Measurements from ENCODE around the gene CCDC152. TPM values are rescaled to one million over a fixed set of nuclear protein-coding genes. Genes with fewer than 3 reads are reported as not detected.

CCDC152 gene
- total RNA-seq, 4 donors from 2014 or later = 0.36 to 1.7 (median 1.1) TPM; not detected in 1

DNA sequence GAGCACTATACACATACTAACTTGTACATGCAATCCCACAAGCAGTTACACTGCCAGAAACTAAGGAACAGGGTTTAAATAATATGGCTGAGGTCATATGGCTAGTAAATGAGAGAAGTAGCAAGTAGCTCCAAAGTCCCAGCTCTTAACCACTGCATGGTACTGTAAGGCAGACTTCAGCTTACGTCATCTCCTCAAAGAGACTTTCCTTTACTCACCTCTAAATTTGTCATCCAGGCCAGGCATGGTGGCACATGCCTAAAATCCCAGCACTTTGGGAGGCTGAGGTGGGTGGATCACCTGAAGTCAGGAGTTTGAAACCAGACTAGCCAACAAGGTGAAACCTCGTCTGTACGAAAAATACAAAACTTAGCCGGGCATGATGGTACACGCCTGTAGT, 75.4 kb downstream of the CCDC152 start:
- Histone ChIP-seq H3K4me3 (no peak overlapping the region), H3K27ac (no peak overlapping the region), H3K4me1 (no peaks in the 10 kb centered on the region), H3K9me3 (no peaks in the 10 kb centered on the region), H3K36me3 (no peaks in the 10 kb centered on the region), H3K27me3 (no peaks in the 10 kb centered on the region)
- WGBS = 82% methylated on average over 5 of the region's 5 CpGs
- no peak for TF ChIP-seq EP300 (IDR thresholded peaks at IDR 0.05)
- TF ChIP-seq, protein P1, sequence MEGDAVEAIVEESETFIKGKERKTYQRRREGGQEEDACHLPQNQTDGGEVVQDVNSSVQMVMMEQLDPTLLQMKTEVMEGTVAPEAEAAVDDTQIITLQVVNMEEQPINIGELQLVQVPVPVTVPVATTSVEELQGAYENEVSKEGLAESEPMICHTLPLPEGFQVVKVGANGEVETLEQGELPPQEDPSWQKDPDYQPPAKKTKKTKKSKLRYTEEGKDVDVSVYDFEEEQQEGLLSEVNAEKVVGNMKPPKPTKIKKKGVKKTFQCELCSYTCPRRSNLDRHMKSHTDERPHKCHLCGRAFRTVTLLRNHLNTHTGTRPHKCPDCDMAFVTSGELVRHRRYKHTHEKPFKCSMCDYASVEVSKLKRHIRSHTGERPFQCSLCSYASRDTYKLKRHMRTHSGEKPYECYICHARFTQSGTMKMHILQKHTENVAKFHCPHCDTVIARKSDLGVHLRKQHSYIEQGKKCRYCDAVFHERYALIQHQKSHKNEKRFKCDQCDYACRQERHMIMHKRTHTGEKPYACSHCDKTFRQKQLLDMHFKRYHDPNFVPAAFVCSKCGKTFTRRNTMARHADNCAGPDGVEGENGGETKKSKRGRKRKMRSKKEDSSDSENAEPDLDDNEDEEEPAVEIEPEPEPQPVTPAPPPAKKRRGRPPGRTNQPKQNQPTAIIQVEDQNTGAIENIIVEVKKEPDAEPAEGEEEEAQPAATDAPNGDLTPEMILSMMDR (IDR thresholded peaks at IDR 0.05) = no peak
- no peak for TF ChIP-seq POLR2A (IDR thresholded peaks at IDR 0.05)
- TF ChIP-seq POLR2AphosphoS5 (IDR thresholded peaks at IDR 0.05) = no peak
- DNase-seq (ENCODE audit: low spot score in 2 of 2) = no peak

GRCh38 chr5:42836070-42836769, 79.6 kb downstream of the CCDC152 start:
- TF ChIP-seq POLR2AphosphoS5 (IDR thresholded peaks at IDR 0.05) (no peak), EP300 (IDR thresholded peaks at IDR 0.05) (no peak), POLR2A (IDR thresholded peaks at IDR 0.05) (no peak)
- TF ChIP-seq, protein P1 (IDR thresholded peaks at IDR 0.05) = no peak
- peaks cover 18% of the 10 kb centered on the region for H3K4me1 ChIP-seq
- no peaks in the 10 kb centered on the region for H3K36me3 ChIP-seq
- DNase-seq (ENCODE audit: low spot score in 2 of 2) = no peak
- WGBS = 85% methylated on average over 2 of the region's 25 CpGs
- no peaks in the 10 kb centered on the region for H3K9me3 ChIP-seq
- H3K27me3 ChIP-seq = no peaks in the 10 kb centered on the region
- H3K27ac ChIP-seq = no peak overlapping the region
- H3K4me3 ChIP-seq = no peak overlapping the region

GRCh38 chr5:42837601-42838000, 81.0 kb downstream of the CCDC152 start:
- Histone ChIP-seq H3K36me3 (no peaks in the 10 kb centered on the region), H3K27me3 (no peaks in the 10 kb centered on the region), H3K4me3 (no peak overlapping the region), H3K4me1 (peaks cover 28% of the 10 kb centered on the region), H3K9me3 (no peaks in the 10 kb centered on the region), H3K27ac (no peak overlapping the region)
- 84% methylated on average over 3 of the region's 3 CpGs for WGBS
- DNase-seq (ENCODE audit: low spot score in 2 of 2) = no peak
- TF ChIP-seq POLR2A (IDR thresholded peaks at IDR 0.05) (no peak), POLR2AphosphoS5 (IDR thresholded peaks at IDR 0.05) (no peak), EP300 (IDR thresholded peaks at IDR 0.05) (no peak)
- TF ChIP-seq, protein P1 (IDR thresholded peaks at IDR 0.05) = no peak

- DNase-seq (ENCODE audit: low spot score in 2 of 2) = no peak
- Histone ChIP-seq H3K4me3 (no peak overlapping the region), H3K36me3 (no peaks in the 10 kb centered on the region), H3K27me3 (no peaks in the 10 kb centered on the region), H3K9me3 (no peaks in the 10 kb centered on the region), H3K27ac (no peak overlapping the region), H3K4me1 (peaks cover 30% of the 10 kb centered on the region)
- 87% methylated on average over 3 of the region's 3 CpGs for WGBS
- no peak for TF ChIP-seq EP300 (IDR thresholded peaks at IDR 0.05)
- TF ChIP-seq, protein P1 (IDR thresholded peaks at IDR 0.05) = no peak
- no peak for TF ChIP-seq POLR2AphosphoS5 (IDR thresholded peaks at IDR 0.05)
- TF ChIP-seq POLR2A (IDR thresholded peaks at IDR 0.05) = no peak
These were observed 82.6 kb downstream of the CCDC152 start for GRCh38 chr5:42839196-42839595.

- Histone ChIP-seq H3K4me3 (no peak overlapping the region), H3K36me3 (no peaks in the 10 kb centered on the region), H3K27ac (peak overlapping the region; percentile 77), H3K9me3 (no peaks in the 10 kb centered on the region), H3K27me3 (no peaks in the 10 kb centered on the region), H3K4me1 (peaks cover 30% of the 10 kb centered on the region)
- DNase-seq (ENCODE audit: low spot score in 2 of 2) = peak in 1 of 2 donors; percentile 73
- 17% methylated on average over 6 of the region's 6 CpGs for WGBS
- TF ChIP-seq POLR2A (IDR thresholded peaks at IDR 0.05) (no peak), EP300 (IDR thresholded peaks at IDR 0.05) (no peak), POLR2AphosphoS5 (IDR thresholded peaks at IDR 0.05) (peak in 1 of 3 donors; percentile 66)
- TF ChIP-seq, protein P1 (IDR thresholded peaks at IDR 0.05) = no peak
These were observed 83.7 kb downstream of the CCDC152 start for GRCh38 chr5:42840269-42840668.

Data from suprapubic skin (tissue), 4 donors.